IPS-NIHi7 (cell line): Measurements from ENCODE around the gene CCDC149.

Experiments
- DNase-seq: peaks from one replicate; pipeline ENCODE4 v3.0.0; 2012; ENCODE audit warnings: mixed read lengths; ENCODE audit errors: extremely low spot score

CCDC149 gene

DNA sequence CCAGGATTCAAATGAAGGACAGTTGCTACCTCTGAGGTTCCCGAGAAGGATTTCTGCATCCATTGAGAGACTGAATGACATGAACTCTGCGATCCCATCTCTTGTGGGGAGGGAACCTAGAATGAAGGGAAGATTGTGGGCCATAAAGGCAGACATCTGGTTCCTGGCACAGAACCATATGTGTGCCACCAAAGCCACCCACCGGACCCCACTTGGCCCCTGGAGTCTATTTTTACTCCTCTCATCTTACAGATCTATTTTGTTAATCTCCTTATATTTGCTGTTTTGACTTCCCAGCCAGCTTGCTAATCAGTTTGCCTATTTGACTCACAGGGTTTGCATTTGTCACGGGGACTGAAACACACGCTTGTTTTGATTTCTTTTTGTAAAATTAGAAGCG lies 110.2 kb downstream of the CCDC149 start:
- no peak for DNase-seq

DNA sequence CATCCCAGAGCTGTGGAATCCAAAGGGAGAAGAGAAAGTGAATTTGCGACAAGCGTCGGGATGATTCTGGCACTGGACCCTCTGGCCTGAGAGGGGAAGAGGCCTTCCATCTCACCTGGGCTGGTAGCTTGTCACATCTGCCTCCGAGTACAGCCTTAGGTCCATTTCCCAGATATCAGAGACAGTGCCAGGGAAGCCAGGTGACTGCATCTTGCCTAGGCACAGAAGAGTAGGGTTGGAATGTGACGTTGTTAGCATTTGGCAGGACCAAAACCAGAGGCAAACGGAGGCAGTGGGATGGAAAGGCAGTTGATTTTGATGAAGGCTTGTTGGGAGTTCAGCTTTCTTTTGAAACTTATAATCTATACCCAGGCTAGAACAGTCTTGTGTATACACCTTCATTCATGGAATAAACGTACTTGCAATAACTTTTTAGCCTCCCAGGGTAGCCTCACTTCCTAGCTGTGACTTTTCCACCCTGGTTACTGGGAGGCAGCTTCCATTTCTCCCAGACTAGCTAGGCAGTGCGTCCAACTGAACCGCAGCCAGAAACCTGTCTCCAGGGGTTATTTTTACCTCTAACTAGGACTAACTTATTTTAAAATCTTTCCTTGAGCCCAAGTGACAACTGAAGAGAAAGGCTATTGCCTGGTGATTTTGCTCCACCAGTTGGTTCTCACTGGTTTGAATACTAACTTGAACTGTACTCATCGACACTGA lies 111.5 kb downstream of the CCDC149 start:
- DNase-seq, result no peak

DNA sequence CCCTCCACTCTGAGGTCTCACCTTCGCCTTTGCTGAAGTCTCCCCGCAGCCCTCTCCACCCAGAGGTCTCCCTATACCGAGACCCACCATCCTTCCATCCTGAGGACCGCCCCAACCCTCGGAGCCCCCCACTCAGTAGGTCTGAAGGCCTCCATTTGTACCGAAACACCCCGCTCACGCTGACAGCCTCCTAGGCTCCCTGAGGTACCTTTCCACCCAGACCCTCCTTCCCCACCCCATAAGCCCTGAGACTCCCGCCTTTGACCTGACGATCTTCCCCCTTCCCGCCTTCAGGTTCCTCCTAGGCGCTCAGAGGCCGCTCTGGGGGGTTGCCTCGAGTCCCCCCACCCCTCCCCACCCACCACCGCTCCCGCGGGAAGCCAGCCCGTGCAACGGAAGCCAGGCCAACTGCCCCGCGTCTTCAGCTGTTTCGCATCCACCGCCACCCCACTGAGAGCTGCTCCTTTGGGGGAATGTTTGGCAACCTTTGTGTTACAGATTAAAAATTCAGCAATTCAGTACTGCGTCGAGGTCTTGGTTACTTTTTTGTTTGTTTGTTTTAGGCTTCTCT lies 112.4 kb downstream of the CCDC149 start:
- DNase-seq, result no peak

DNA sequence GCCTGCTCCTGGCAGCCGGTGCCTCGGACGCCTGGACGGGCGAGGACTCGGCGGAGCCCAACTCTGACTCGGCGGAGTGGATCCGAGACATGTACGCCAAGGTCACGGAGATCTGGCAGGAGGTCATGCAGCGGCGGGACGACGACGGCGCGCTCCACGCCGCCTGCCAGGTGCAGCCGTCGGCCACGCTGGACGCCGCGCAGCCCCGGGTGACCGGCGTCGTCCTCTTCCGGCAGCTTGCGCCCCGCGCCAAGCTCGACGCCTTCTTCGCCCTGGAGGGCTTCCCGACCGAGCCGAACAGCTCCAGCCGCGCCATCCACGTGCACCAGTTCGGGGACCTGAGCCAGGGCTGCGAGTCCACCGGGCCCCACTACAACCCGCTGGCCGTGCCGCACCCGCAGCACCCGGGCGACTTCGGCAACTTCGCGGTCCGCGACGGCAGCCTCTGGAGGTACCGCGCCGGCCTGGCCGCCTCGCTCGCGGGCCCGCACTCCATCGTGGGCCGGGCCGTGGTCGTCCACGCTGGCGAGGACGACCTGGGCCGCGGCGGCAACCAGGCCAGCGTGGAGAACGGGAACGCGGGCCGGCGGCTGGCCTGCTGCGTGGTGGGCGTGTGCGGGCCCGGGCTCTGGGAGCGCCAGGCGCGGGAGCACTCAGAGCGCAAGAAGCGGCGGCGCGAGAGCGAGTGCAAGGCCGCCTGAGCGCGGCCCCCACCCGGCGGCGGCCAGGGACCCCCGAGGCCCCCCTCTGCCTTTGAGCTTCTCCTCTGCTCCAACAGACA lies 113.1 kb downstream of the CCDC149 start:
- DNase-seq, result no peak

DNA sequence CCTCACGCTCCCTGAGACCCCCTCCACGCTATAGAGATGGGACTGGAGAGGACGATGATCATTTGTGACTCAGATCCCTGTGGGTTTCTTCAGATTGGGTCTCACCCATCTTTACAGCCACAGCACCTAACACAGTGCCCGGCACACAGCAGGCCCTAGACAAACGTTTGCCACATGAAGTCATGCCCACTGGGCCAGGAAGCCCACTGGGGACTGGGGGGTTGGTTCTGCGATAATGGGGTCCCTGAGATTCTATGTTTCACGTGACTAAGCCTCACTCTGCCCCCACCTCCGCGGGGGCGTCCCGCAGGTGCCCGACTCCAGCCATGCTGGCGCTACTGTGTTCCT lies 113.7 kb downstream of the CCDC149 start:
- DNase-seq, result no peak

DNA sequence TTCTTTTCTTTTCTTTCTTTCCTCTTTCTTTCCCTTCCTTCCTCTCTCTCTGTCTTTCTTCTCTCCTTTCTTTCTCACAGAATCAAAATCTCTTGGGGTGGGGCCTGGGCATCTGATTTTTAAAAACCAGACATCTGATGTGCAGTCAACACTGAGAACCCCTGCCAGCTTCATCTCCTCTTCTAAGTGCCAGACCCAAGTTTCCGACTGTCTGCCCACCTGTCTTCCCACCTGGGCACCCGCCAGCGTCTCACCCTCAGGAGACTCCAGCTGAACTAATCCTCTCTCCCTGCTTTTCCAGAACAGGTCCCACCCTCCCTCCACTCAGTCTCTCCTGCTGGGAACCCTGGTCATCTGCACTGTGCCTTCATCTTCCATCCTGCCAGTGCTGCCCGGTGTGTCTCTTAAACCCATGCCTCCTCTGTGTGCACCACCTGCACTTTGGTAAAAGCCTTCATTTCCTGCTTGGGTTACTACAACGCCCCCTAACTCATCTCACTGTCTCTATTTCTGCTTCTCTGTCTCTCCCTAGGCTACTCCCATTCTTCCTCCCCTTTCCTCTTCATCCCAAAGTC lies 114.7 kb downstream of the CCDC149 start:
- DNase-seq, result no peak

DNA sequence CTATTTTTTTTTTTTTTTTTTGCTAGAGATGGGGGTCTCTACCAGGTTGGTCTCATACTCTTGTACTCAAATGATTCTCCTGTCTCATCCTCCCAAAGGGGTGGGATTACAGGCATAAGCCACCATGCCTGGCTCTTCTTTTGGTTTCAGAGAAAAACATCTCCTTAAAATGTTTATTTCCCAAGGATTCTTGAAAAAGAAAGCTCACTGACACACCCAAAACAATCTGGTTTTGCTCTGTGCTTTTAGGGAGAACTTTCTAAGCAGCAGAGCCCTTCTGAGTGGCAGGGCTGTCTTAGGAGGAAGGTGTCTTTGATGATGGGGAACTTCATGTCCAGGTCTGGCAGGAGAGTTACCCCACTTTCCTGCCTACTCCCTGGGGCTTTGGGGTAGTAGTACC lies 116.2 kb downstream of the CCDC149 start:
- no peak for DNase-seq

DNA sequence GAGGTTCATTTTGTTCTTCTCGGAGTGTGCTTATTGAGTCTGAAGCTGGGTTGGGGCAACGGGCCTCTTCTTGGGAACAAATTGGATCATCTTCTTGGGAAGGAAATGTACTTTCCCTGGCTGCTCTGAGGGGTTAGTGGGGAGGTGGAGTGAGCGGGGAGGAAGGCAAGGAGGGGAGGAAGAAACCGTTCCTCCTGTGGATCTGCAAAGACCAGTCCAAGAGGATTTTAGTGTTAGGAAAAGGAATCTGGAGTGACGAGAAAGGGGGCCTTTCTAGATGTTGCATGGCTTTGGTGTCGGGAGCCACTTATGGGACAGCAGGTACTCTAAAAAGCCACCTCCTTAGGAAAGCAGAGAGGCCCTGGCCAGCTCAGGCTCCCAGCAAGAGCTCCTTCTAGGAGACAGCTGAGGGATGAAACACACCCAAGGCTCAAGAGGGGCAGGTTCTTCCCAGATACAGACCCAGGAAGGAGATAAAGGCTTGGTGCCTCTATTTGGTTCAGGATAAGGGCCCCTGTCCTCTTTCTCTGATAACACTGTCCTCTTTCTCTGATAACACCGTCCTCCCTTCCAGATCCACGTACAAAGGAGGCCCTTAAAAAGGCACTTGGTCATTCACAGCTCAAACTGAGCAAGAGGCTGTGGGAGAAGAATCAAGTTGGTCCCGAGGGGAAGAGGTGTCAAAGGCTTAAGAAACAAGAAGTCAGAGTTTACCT lies 117.0 kb downstream of the CCDC149 start:
- DNase-seq, result no peak

DNA sequence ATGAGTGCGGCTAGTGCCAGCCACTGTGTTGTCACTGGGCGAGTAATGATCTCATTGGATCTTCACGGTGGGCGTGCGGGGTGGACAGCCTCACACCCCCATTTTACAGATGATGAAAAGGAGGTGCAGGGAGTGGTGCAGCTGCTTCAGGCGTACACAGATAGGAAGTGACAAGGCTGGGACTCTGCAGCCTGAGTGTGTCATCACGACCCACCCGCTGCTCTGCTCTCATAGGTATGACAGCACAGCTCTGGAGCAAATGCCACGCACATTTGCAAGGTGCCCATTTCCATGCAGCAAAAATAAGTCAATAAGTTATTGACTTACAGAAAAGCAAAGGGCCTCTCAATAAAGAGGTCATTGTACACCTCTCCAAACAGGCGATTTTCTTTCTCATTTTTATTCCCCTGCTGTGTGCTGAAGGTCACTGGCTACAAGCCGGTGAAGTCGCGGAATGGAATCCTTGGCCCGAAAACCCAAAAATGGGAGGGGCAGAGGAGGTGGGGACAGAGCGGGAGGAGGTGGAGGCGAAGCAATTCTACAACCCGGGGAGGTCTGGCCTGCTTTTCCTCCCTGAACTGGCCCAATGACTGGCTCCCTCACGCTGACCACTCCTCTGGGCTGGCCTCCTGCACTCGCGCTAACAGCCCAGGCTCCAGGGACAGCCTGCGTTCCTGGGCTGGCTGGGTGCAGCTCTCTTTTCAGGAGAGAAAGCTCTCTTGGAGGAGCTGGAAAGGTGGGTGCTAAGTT lies 117.8 kb downstream of the CCDC149 start, which contains the start of gene SOD3:
Gene SOD3 (plus strand): TSS at position 658 of the 750 bp plus-strand sequence. CDS start 3,949 bp downstream, outside the sequence.
- peak; percentile 86 for DNase-seq

DNA sequence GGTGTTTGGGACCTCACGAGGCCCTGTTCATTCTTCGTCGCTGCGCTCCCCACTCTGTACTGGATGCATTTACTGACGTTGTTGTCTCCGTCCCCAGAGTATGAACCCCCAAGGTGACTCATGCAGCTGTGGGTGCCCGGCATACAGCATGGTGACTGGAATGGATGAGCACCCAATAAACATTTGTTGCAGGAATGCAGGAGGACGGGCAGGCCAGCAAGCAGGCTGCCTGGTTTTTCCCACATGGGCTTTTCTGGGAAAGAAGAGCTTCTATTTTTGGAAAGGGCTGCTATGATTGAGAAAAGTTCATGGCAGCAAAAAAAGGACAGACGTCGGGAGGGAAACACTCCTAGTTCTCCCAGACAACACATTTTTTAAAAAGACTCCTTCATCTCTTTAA lies 118.4 kb downstream of the CCDC149 start:
- DNase-seq, result no peak

DNA sequence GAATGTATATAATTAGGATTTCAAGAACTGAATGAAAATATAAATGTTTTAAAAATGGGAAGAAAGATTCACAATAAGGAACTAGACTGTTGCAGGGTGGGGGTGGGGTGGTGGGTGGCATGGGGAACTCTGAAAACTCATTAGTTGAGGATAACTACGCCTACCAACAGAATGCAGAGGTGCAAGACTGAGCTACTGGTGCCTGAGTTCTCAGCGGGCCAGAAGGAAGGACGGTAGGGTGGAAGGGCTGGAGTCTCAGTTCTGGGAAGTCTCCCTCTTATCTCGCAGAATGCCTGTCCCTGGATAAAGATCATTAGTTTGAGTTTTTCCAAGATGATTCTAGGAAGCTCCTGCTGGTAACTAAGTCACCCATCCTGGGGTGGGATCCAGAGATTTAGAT lies 118.8 kb downstream of the CCDC149 start:
- DNase-seq, result no peak

DNA sequence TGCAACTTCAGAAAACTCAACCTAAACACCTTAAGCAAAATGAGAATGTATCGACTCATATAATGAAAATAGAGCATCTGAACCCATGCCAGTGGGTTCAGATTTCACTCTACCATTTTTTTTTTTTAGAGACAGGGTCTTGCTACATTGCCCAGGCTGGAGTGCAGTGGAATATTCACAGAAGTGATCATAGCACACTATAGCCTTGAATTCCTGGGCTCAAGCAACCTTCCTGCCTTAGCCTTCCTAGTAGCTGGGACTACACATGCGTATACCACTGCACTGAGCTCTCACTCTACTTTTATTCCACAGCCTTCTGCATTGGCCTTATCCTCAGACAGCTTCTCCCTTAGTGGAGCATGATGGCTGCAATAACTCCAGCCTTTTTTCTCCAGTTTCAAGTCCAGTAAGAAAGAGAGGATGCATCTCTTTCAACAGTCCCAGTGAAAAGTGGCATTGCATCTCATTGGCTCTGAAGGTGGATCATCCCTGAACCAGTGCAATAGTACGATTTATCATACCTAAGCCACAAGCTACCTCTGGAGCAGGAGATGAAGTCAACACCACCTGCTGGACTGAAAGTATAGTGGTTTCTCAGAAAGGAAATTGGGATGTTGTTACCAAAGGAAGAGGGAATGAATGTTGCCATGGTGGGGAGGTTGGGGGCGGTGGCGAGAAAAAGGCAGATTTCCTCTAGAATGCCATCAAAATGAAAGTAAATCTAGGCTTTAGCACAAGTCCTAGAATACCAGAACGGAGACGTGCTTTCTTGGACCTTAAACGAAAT lies 119.4 kb downstream of the CCDC149 start:
- DNase-seq, result no peak

DNA sequence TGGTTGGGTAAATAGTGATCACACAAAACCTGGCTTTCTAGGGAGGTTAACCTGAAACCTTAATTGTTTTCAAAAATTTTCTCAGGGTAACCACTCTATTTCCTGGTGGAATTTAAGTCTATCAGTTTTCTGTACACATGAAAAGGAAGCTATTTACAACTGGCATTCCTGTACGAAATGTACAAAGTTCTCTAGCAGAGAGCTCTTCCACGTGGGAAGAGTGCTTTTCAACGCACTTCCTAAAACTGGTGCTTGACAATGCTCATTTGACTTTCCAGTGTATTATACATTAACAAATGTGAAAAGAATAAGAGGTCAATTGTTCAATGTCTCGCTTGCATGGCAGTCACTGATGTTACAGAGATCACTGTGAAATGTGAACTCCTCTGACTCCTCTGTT lies 120.3 kb downstream of the CCDC149 start:
- no peak for DNase-seq

DNA sequence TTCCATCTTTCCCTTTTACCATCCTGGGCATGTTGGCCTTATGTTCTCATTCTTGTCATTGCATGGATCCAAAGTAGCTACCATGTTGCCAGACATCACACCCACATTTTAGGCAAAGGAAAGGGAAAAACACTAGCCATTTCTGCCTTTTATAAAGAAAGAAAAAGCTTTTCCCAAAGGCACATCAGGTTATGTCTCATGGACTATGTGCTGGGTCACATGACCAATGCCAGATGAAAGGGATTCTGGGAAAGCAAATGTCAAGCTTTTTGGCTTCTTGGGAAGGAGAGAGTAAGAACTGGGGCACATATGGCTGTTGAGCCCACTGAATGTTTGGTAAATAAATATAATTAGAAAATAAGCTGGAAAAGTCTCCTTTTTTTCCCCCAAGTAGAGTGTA lies 121.8 kb downstream of the CCDC149 start:
- no peak for DNase-seq

DNA sequence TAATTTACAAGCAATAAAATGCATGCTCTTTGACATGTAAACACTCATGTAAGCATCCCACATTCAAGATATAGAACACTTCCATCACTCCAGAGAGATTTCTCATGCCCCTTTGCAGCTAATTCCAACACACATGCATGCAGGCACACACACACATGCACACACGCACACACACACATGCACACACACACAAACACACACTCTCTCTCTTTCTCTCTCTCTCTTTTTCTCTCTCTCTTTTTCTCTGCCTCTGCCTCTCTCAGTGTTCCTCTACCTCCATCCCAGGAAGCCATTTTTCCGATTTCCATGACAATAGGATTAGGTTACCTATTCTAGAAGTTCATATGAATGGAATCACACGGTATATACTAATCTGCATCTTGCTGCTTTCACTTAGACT lies 129.3 kb downstream of the CCDC149 start:
- DNase-seq, result no peak

DNA sequence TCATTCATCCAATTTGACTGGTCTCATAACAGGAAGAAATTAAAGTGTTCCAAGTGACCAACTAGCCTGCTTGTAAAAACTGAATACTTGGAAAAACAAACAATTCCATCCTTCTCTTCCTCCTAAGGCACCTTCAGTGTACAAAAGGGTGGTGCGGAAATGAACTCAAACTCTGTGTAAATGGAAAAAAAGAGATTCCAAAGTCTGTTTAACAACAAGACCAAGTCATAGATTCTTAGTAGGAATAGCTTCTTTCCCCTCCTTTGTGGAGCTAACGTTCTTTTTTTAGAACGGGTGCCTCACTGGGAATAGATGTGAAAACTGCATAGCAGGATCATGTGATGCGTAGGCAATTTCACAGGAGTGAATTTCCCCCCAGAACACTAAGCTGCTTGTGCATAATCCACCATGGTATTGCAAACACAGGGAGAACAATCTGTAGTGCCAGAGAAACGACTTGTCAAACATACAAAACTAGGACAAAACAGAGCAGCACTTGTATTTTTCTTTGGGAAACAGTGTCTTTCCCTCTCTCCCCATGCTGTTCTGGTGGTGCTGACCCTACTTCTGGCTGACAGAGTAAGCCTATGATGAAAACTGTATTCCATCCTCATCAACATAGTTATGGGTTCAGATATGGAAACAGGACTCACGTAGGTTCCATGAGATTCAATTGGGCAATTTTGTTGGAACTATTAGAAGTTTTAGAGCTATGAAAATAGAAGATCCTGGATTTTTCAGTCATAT lies 130.7 kb downstream of the CCDC149 start:
- DNase-seq, result no peak

DNA sequence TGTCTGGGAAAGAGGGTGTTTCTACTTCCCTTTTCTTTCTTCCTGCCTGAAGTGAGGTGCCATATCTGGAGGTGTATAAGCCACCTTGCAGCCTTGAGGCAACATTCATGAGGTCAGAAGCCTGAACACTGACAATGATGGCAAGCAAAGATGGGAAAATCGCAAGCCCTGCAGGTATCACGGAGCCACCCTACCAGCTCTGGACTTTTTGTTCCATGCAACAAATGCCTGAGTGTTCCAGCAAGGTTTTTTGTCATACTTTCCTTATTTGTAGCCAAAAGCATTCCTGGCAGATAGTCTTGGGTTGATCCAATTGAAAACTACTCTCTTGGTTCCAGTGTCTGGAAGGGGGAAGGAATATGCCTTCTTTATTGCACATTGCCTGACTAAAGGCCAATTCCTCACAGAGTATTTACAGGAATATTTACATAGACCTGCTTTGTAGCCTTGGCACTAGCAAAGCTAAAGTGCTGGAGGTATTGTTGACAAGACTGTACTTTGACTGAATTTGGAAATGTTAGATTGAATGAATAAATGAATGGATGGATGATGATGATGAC lies 131.8 kb downstream of the CCDC149 start:
- DNase-seq, result no peak

DNA sequence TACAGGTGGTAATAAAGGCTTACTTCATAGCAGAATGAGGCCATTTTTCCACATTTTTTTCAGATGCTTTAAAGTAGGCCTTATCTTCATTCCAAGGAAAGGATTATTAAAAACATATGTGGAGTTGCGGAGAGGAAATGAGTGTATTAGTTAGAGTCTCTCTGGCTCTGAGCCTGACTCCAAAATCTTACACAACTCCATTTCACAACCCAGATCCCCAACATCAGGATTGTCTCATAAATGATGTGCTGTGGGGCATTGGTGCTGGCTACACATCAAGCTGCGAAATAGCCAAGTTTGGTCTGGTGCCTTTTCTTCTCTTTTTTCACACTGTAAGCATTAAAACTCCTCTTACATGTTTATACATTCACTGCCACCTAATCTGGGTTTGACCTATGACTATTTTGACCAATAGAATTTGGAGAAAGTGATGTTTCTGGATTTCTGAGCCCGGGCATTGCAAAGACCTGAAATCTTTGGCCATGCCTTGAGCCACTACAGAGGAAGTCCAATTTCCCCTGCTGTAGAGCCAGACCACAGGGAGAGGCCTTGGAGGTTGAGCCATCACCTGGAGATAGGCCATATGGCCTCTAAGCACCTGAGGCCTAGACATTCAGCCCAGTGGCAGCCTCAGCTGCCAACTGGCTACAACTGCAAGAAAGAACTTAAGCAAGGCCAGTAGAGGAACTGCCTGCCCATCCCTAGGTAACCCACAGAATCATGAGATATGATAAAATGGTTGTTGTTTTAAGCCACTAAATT lies 134.2 kb downstream of the CCDC149 start:
- DNase-seq, result no peak
